Suppressor macrophage (primary cell): Measurements from ENCODE around the gene ADAMTSL1.

Experiments used
- DNase-seq, 4 experiments: peaks; one replicate each; pipeline ENCODE4 v3.0.0-alpha.2; 2020 to 2022

The ADAMTSL1 gene

DNA sequence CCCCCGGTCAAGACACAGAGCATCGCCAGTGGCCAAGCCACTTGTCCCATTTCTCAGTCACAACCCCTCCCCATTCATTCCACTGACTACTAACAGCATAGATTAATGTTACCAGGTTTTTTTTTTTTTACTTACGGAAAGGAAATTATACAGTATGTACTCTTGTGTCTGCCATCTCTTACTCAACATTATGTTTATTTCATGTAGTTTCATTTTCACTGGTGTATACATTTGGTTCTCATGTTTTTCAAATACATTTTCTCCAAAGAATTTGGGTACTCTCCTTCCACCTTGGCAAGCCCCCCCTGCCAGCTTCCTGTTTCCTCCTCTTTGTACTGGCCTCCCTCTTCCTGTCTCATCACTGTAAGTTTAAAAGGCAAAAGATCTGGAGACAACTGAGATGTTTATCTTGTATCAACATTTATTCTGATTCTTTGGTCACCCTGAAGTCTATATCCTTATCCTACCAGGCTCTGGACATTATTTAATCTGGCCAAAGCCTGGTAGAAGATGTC lies 351.8 kb downstream of the ADAMTSL1 start:
- DNase-seq: no peak

DNA sequence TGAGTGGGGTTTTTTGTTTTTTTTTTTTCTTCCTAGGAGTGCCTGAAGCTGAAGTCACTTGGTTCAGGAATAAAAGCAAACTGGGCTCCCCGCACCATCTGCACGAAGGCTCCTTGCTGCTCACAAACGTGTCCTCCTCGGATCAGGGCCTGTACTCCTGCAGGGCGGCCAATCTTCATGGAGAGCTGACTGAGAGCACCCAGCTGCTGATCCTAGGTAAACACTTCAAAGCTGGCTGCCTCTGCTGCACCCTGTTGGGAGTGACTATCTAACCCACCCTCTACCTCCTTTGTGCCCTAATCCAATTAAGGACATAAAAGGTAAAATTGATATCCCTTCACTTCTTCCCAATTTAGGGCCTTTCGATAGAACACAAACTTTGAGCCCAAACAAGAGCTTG lies 352.3 kb downstream of the ADAMTSL1 start:
- no peak for DNase-seq

DNA sequence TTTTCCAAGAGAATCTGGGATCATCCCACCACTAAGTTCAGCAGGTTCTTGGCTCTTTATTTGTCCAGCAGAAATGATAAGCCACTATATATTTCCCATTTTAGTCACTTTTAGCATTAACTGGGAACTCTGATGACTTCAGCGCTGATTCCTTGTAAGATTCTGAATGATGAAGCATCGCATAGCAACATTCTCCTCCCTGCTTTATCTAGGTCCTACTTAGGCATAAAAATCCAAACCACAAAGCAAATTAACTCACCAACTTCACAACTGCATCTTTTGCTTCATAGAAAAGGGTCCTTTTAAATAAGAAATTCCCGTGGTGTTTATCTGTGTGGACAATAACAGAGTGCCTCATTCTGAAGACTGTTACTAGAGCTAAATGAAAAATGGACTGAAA lies 355.1 kb downstream of the ADAMTSL1 start:
- DNase-seq: no peak

GRCh38 chr9:18829873-18830272 lies 355.9 kb downstream of the ADAMTSL1 start:
- DNase-seq: no peak

DNA sequence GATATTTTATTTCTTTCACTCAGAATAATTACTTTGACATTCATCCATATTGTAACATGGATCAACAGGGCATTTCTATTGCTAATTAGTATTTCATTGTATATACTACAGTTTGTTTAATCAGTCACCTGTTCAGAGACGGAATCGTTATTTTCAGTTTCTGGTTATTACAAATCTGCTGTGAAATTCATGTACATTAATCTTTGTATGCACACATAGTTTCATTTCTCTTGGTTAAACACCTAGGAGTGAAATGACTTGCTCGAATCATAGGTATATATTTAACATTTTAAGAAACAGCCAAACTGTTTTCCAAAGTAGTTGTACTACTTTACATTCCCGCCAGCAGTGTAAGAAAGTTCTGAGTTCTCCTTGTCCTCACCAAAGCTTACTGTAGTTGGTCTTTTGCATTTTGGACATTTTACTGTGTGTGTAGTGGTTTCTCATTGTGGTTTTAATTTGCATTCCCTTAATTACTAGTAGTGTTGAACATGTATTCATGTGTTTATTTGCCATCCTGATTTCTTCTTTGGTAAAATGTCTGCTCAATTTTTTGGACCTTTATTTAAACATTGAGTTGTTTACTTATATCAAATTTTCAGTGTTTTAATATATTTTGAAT lies 360.9 kb downstream of the ADAMTSL1 start:
- DNase-seq: no peak

- no peak for DNase-seq
Observed at GRCh38 chr9:18837402-18837801, 363.4 kb downstream of the ADAMTSL1 start.

GRCh38 chr9:18847576-18848275 lies 373.8 kb downstream of the ADAMTSL1 start:
- DNase-seq: no peak

DNA sequence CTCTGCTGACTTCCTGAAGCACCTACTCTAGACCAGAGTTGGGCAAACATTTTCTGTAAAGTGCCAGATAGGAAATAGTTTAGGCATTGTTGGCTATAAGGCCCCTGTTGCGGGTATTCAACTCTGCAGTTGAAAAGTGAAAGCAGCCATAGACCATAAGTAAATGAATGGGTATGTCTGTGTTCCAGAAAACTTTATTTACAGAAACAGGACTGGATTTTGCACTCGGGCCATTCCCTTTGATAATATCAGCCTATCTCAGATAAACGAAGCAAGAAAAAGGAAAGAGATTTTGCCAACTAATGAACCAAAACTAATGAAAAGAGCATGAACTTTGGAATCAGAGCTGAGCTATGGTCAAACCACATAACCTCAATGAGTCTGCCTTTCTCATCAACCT lies 374.7 kb downstream of the ADAMTSL1 start:
- no peak for DNase-seq

GRCh38 chr9:18849270-18849669 lies 375.3 kb downstream of the ADAMTSL1 start:
- DNase-seq: no peak

DNA sequence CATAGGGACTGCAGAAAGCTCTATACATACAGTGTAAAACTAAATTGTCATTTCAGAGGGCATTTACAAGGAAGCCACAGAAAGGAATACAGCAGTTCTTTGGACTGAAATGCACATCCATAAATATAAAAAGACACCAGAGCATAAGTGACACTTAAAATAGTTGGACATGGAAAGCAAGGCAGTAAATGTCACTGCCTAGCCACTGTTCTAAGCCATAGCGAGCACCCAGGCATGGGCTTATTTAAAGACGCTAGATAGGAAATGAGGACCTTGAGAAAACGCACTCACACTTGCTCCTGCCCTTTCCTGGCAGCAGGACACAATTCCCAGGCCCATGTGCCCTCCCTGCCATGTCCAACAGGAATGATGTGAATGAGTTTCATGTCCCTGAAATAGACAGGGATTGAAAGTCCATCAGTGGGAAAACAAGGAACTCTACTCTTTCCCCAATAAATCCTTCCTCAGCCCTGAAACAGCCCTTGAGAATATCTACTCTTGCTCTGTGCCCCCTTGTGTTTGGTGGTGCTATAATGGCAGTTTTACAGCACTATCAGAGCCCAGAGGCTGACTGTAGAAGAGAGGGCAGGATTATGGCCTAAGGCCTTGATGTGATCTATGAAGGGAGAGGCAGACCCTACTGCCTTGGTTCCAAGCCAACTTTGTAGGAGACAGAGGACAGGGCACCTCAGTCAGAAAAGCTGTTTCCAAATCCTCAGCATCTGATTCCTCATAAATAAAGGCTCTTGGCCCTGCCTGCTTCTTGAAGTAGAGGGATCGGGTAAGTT lies 376.1 kb downstream of the ADAMTSL1 start:
- DNase-seq: no peak

GRCh38 chr9:18851069-18851795 lies 377.3 kb downstream of the ADAMTSL1 start:
- no peak for DNase-seq

- DNase-seq: no peak
Observed at GRCh38 chr9:18855656-18856055, 381.7 kb downstream of the ADAMTSL1 start.

DNA sequence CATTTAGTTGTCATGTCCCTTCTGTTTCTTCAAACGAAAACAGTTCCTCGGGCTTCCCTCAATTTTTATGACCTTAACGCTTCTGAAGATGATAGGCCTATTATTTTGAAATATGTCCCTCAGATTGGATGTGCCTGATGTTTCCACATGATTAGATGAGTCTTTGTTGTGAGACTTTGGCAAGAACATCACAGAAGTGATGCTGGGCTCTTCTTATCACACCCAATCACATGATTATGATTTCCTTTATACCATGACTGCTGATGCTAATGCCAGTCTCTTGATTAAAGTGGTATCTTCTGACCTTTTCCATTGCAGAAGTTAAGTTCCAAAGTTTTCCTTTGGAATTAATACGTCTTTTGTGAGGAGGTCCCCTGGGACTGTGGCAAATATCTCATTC lies 383.4 kb downstream of the ADAMTSL1 start:
- no peak for DNase-seq

GRCh38 chr9:18857769-18858168 lies 383.8 kb downstream of the ADAMTSL1 start:
- no peak for DNase-seq

- DNase-seq: no peak
Observed at GRCh38 chr9:18861609-18862544, 387.9 kb downstream of the ADAMTSL1 start.

- no peak for DNase-seq
Observed at GRCh38 chr9:18863791-18864190, 389.8 kb downstream of the ADAMTSL1 start.

DNA sequence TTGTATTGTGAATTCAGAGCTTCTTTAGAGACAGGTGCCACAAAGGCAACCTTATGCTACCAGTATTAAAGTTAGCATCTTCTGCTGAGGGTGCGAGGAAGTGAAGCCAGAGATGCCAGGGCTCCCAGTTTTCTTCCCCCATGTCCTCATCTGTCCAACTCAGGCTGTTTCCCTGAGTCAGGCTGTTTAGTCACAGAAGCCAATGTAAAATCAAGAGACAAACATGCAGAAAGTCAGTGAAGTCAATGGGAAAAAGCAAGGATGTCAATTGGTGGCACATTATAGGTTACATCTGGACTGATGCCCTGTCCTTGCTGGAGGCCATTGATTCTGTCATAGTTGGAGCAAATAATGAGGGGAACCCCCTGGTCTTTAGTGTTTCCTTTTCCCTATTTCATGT lies 390.6 kb downstream of the ADAMTSL1 start:
- no peak for DNase-seq

GRCh38 chr9:18865542-18865941 lies 391.6 kb downstream of the ADAMTSL1 start:
- DNase-seq: no peak

GRCh38 chr9:18866121-18866831 lies 392.3 kb downstream of the ADAMTSL1 start:
- DNase-seq: no peak

GRCh38 chr9:18869725-18870124 lies 395.8 kb downstream of the ADAMTSL1 start:
- no peak for DNase-seq

DNA sequence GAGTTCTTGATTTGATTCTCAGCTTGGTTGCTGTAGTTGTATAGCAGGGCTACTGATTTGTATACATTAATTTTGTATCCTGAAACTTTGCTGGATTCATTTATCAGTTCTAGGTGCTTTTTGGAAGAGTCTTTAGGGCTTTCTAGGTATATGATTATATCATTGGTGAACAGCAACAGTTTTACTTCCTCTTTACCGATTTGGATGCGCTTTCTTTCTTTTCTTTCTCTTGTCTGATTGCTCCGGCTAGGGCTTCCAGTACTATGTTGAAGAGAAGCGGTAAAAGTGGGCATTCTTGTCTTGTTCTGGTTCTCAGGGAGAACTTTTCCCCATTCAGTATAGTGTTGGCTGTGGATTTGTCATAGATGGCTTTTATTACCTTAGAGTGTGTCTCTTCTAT lies 400.1 kb downstream of the ADAMTSL1 start:
- no peak for DNase-seq
